ACHN (cell line): ENCODE data around the gene SCFD2.
"Not testable (repeated sequence)": the region's sequence is repeated elsewhere in the genome, so short reads cannot be mapped to it uniquely, and the experiment has no call there.

ENCODE experiments used
- DNase-seq: peaks from one replicate; pipeline ENCODE4 v3.0.0-alpha.2; 2015
- in situ Hi-C: cut with HindIII; loops from 2 replicates; pipeline ENCODE4 v1.10.0; 2017; ENCODE audit warnings: low sequenced_read_pairs, low pct_ligation_motif_present, low pct_unique_long_range_greater_than_20kb

SCFD2 gene

DNA sequence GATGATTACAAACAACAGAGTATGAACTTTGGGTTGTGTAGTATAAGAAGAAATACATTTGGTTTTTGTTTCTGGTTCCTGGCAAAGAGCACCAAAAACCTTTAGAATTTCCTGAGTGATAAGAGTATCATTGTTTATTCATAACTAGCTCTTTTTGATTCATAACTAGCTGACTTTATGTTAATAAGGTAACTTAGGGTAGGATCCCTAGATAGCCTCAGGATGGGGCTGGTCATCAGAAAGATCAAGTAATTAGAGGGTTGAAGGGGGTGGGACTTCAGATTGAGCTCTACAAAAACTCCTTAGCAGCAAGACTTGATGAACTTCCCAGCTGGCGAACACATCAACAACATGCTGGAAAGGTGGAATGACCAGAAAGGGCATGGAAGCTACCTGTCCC, 166.5 kb downstream of the SCFD2 start:
- in situ Hi-C loops: no loop called here
- no peak for DNase-seq

DNA sequence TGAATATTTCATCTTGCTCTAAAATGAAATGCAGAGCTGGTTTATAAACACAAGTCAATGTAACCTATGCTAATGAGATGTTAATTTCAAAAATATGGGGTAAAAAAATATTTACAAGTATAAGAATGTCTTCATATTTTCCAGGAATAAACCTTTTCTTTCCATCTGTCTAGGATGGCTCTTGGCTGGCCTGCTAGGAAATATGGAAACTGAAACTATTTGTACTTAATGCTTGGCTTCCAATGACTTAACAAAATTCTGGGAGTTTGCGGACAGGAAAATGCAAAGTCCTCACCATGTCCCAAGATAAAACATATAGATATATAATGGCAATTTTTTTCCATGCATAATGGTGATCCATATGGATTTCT, 168.1 kb downstream of the SCFD2 start:
- DNase-seq: no peak
- in situ Hi-C loops: no loop called here

DNA sequence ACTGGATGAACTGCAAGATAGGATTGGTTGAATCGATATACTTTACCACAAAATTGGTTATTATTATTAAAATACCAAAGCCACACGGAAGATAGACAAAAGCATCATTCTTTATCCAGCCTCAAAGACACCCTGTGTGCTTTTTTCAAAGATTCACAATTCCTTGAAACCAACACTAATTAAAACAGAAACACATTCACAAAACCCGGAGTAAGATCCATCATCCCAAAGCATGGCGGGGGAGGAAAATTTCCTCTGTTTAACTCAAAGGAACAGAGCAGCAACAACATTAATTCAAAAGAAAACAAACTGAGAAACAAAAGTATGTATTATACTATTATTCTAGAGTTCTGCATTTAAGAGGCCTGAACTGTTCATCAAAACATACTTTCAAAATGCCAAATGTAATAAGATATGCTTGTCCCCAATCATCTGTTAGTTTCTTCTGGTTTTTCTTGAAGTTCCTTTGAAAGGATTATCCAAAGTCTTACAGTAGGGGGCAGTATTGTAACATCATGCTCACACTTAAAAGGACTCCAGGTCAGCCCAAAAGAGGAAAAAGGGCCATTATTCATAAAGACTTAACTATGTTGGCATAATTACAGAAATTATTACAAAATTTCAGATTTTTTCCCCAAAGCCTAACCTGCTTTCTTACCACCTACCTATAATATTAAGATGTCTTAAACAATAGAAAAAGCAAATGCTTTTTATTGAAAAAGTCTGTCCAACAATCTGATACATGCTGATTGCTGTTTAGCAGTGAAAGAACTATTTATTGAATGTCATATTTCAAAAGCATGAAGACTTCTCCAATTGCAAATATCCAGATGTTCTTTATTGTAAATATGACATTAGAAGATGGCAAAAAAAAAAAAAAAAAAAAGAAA, 168.7 kb downstream of the SCFD2 start:
- in situ Hi-C loops: no loop called here
- peak; percentile 68 for DNase-seq

DNA sequence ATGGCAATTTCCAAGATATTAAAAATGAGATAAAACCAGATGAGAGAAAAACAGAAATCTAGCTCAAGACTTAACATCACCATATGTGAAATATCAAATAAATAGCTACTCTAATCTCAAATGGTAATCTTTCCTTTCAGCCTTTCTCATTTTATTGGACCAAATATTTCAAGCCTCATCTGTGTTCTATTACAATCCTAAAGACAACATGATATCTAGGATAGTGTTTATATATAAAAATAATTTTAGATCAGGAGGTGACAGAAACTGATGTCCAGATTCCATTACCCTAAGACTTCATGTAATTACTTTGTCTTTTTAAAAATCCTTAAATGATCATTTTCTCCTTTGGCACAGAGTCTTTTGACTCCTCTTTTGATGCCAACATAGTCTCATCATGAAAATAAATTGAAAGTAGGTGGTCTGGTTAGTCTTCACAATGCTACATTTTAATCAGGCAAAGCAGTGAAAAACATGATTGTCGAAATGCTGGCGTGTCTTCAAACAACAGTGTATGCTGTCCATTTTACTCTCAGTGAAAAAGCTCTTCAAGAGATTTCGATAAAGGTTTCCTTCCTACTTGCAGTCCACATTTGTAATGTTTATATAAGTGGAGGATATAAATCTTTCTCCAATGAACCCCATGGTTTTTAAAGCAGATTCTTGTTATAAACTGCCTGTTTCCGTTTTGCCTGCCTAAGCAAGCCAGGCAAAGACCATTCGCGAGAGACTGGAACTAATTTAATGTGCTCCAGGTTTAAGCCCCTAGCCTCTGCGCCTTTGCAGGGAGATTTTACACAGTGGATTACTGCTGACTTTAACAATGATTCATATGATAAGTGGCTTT, 169.8 kb downstream of the SCFD2 start:
- in situ Hi-C loops: no loop called here
- DNase-seq: no peak

DNA sequence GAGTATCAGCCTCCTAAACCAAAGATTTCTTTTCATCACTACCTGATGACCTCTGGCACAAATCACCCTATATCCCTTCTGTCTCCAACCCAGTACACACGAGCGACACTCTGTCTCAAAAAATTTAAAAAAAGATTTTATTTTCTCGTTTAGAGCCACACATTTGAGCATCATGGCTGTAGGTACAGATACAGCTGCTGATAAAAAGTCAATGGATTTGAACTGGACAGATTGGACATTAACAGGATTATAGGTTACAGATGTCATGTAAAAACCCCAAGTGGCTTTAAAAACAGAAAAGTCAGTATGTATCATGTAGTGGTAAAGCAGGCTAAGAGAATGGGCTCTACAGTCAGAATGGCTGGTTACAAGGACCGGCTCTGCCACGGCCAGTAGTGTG, 171.1 kb downstream of the SCFD2 start:
- in situ Hi-C loops: no loop called here
- no peak for DNase-seq

DNA sequence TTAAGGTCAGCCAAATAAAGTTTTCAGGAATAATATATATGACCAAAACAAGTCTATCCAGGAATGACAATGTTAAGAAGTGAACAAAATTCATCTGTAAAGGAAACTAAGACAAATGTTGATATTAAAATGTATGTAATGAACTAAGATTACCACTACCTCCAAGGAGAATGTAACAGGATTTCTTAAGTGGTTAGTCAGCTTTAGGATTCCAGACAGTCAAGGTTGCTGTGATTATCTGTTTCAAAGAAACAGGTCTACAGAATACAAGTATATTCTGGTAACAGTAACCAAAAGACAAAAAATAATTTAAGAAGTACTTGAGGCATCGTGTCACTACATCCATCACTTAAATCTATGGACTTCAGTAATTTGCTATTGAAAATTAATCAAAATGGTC, 172.8 kb downstream of the SCFD2 start:
- in situ Hi-C loops: no loop called here
- DNase-seq: no peak

DNA sequence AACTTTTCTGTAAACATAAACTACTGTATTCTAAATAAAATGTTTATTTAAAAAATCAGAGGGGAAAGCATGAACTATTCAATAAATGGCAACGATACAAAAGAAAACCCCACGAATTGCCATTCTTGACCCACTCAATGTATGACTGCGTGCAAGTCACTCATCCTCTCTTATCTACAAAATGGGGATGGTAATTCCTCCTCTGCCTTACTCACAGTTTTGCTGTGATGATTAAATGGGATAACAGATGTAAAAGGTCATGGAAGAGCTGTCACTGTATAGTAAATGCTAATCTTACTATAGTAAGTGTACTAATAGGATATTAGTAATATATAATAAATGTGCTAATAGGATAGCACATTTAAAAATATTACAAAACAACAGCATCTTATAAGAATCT, 173.4 kb downstream of the SCFD2 start:
- DNase-seq: no peak
- in situ Hi-C loops: no loop called here

DNA sequence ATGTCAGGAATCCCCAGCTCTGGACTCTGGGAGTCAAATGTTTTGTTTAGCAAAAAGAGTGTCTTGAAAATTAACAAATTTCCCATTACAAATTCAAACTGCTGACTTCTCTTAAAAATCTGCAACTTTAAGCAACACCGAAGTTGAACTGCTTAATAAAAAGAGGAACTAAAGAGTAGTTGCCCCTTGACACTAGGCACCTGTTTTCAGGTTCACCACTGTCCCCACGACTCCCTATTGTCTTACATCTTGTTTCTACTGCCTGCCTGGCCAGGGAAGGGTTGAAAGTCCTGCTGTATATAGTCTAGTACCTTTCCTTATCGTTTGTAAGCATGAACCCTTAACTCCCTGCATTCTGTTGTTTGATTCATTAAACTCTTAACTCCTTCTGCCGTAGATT, 173.9 kb downstream of the SCFD2 start:
- DNase-seq: no peak
- in situ Hi-C loops: no loop called here

DNA sequence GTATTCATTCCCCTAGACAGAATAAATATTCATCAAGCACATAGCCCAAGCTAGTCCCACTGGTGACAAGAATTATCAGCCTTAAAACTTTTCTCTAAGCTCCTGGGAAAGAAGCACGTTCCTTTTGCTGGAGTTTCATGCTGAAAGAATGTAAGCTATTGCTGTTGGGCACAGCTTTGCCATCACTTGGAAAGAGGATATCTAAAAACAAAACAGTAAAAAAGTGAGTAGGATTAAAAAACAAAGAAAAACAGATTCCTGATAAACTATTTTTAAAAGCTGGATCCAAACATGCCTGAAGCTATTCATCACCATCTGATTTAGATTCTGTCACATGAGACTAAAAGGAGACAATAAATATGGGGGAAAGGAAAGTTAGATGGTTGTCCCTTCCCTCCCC, 176.8 kb downstream of the SCFD2 start:
- in situ Hi-C loops: no loop called here
- DNase-seq: no peak

DNA sequence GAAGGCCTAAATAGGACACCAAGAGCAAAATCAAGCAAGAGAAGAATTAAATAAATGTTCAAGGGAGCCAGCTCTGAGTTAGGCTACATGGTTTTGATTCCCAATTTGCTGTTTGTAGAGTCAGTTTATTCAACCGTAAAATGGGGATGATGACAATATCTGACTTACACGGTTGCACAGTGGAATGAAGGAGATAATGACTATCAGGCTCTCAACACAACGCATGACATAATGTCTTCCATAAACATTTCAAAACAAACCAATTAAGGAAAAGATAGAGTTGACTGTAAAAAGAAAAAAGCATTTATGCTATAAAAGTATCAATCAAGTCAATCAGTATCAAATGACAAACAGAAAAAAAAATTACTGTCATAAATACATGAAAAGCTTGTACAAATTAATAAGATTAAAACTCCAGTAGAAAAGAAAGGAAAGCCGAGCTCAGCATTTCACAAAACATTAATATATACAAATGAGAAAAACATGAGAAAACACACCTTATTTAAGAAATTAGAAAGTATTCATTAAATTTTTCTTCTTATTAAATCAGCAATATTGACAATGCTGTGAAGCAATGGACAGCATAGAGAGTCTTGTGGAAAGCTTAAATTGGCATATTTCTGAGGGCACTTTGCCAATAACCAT, 179.0 kb downstream of the SCFD2 start:
- no peak for DNase-seq
- in situ Hi-C loops: no loop called here

DNA sequence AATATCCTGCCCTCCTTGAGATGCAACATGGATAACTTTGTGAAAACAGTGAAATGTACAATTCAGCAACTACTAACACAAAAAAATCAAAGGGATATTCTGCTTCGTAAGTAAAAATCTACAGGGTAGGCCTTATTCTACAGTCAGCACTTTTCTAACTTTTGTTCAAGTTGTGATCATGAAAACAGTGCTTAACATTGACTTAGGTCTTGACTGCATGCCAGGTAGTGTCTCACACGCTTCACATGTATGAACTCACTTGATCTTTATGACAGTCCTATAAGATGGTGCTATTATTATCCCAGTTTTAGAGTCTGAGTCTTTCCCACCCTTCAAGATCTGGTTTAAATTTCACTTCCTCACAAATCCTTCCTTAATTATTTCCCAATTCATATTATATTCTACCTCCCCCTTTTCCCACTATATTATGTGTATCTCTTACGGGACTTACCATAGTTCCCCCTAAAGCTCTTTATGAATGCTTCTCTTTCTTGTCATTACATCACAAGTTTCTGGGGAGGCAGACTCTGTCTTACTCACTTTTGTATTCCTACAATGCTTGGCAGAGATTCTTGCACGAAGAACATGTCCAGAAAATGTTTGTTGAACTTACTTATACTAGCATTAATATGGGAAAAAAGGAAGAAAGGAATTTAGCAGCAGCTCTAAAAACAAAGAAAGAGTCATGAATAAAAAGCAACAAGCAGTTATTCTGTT, 179.8 kb downstream of the SCFD2 start:
- in situ Hi-C loops: no loop called here
- DNase-seq: no peak

DNA sequence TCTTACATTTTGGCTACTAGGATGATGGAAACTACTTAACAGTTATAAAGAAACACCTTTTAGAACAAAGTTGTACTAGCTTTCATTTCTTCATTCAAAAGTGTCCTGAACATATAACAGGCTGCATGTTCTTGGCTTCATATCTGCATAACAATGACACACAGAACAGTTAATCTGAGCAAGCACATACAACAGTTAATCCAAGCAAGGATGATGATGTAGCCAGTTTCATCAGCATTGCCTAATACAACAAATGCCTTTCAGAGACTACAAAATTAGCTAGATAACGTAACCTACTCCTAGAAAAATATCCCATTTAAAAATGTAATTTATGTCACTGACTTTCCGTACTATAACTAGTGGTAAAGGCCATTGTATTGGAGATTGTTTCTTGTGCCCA, 182.1 kb downstream of the SCFD2 start:
- DNase-seq: no peak
- in situ Hi-C loops: no loop called here

DNA sequence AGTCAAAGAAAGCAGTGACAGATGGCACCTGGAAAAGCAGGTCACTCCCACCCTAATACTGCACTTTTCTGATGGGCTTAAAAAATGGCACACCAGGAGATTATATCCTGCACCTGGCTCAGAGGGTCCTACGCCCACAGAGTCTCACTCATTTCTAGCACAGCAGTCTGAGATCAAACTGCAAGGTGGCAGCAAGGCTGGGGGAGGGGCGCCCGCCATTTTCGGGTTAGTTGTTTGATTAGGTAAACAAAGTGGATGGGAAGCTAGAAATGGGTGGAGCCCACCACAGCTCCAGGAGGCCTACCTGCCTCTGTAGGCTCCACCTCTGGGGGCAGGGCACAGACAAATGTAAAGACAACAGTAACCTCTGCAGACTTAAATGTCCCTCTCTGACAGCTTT, 188.1 kb downstream of the SCFD2 start:
- in situ Hi-C loops, DNase-seq: not testable (repeated sequence)

DNA sequence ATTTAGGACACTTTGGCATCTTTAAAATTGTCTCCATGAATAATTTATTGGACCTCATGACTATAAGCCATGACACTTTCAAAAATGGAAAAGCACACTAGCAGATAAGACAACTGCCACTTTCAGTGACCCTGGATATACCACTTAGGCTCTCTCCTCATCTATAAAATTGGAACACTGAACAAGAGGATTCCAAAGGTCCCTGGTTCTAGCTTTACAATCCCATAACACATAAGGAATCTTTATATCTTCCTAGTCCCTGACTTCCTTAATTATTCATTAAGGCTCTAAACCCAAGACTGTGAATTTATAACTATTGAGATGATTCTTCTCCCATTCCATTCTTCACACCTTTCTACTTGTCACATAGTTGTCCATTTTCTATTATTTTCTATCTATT, 190.2 kb downstream of the SCFD2 start:
- DNase-seq: no peak
- in situ Hi-C loops: no loop called here

DNA sequence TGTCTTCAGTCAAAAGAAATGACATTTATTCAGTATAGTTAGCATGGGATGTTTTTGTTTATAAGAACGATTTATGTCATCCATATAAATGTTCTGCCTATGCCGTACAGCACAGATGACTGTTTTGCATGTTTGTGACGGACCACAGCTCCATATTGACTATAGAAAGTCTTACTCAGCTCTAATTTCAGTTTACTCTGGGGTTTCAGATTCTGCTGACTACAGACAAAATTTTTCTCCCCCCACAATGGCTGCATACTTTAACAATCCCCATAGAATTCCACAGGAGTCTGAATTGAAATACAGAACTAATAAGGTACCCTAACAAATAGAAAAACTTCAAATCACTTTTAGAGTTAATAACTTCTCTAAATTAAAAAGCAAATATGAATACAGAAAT, 191.0 kb downstream of the SCFD2 start:
- DNase-seq: no peak

DNA sequence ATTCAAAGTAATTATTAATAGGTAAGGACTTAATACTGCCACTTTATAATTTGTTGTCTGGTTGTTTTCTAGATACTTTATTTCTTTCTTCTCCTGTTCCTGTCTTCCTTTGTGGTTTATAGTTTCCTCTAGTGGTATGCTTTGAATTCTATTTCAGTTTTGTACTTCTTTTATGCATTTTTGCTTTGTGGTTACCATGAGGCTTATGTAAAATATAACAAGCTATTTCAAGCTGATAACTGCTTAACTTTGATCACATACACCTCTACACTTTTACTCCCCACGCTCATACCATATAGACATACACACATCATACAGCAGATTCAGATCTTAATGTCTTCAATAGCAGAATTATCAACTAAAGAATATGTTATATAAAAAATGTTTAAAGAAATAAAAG, 192.3 kb downstream of the SCFD2 start:
- no peak for DNase-seq
- in situ Hi-C loops: no loop called here

More for the DNA sequence above, 191.0 kb downstream of the SCFD2 start:
- in situ Hi-C loops: no loop called here

DNA sequence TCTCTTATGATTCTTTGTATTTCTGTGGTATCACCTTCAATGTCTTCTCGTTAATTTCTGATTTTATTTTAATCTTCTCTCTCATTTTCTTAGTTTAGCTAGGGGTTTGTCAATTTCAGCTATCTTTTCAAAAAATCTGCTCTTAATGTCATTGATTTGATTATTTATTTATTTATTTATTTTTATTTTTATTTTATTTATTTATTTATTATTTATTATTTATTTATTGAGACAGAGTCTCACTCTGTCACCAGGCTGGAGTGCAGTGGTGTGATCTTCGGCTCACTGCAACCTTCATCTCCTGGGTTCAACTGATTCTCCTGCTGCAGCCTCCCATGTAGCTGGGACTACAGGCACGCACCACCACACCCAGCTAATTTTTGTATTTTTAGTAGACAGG, 194.1 kb downstream of the SCFD2 start:
- in situ Hi-C loops: no loop called here
- no peak for DNase-seq

DNA sequence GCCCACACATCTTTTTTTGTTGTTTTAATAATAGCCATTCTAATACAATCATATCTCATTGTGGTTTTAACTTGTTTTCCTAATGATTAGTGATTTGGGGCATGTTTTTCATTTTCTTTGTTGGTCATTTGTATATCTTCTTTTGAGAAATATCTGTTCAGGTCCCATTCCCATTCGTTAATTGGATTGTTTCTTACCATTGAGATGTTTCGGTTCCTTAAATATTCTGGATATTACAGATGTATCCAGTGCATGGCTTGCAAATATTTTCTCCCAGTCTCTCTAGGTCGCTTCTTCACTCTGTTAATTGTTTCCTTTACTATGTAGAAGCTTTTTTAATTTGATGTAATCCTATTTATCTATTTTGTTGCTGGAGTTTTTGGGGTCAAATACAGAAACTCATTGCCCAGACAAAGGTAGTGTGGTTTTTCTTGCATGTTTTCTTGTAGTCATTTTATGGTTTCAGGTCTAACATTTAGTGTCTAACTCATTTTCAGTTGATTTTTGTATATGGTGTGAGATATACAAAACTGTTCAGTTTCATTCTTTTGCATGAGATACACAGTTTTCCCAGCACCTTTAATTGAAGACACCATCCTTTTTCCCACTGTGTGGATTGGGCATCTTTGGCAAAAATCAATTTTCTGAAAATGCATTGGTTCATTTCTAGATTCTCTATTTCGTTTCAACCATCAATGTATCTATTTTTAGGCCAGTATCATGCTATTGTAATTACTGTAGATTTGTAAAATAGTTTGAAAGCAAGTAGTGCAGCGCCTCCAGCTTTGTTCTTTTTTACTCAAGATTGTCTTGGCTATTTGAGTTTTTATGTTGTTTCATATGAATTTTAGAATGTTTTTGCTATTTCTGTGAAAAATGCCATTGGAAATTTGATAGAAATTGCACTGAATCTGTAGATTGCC, 195.9 kb downstream of the SCFD2 start:
- no peak for DNase-seq
- in situ Hi-C loops: no loop called here
